BLaER1 treated with 17β-estradiol and CSF1 and Interleukin-3, amounts not matched to agents 10 nM and 100 nM (cell line): ENCODE results near the gene PNCK.
"Not testable (repeated sequence)": the region's sequence is repeated elsewhere in the genome, so short reads cannot be mapped to it uniquely, and the experiment has no call there.

ENCODE experiments used
- H3K27ac ChIP-seq, 11 experiments: shearing (Covaris generic); formaldehyde crosslinking; 2 replicates each; pipeline ENCODE4 v1.8.1; 2022
- H3K27me3 ChIP-seq, 11 experiments: shearing (Covaris generic); formaldehyde crosslinking; 2 replicates each; pipeline ENCODE4 v1.8.1; 2022
- H3K36me3 ChIP-seq, 11 experiments: shearing (Covaris generic); formaldehyde crosslinking; 2 replicates each; pipeline ENCODE4 v1.8.1; 2022
- H3K4me1 ChIP-seq, 10 experiments: shearing (Covaris generic); formaldehyde crosslinking; 2 replicates each; pipeline ENCODE4 v1.8.1; 2022
- H3K4me2 ChIP-seq, 11 experiments: shearing (Covaris generic); formaldehyde crosslinking; 2 replicates each; pipeline ENCODE4 v1.8.1; 2022
- H3K4me3 ChIP-seq, 10 experiments: shearing (Covaris generic); formaldehyde crosslinking; 2 replicates each; pipeline ENCODE4 v1.8.1; 2022
- H3K9ac ChIP-seq, 11 experiments: shearing (Covaris generic); formaldehyde crosslinking; 2 replicates each; pipeline ENCODE4 v1.8.1; 2022
- H3K9me3 ChIP-seq, 11 experiments: shearing (Covaris generic); formaldehyde crosslinking; replicated peaks in 1 of 11; 2 replicates each; pipeline ENCODE4 v1.8.1; 2022
- H4K20me1 ChIP-seq, 11 experiments: shearing (Covaris generic); formaldehyde crosslinking; 2 replicates each; pipeline ENCODE4 v1.8.1; 2022
- Cebpa-rat ChIP-seq, 11 experiments: shearing (Covaris generic); IDR thresholded peaks; 2 replicates each; pipeline ENCODE4 v1.8.1; 2022

PNCK gene

DNA sequence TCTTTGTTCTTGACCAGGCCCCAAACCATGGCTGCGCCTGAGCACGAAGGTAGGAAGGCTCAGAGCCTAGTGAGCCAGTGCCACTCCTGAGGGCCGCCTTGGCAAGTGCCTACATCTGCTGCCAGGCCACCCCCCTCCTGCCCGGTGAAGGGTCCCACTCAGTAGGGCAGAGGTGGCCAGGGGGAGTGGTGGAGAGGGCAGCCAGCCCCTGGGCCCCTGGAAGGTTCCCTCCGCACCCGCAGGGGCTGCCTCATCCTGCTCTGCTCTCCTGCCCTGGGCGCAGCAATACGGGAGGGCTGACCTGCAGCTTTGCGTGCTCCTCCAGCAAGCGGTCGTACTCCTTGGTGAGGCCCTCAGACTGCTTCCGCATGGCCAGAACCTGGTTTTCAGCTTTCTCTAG is 28.1 kb upstream of the PNCK start:
- Histone ChIP-seq H3K9me3 (no peaks in the 10 kb centered on the region), H3K36me3 (peaks cover 28 to 82% (median 48%) of the 10 kb centered on the region in 11 experiments), H3K4me2 (peak overlapping the region in 5 of 11 experiments; percentile 10 to 62 (median 28); a peak in 5 of 22 replicates), H3K27me3 (peaks cover 86 to 99% (median 98%) of the 10 kb centered on the region in 11 experiments), H3K4me1 (peaks cover 15 to 28% (median 20%) of the 10 kb centered on the region in 10 experiments), H4K20me1 (peaks cover 56 to 99% (median 96%) of the 10 kb centered on the region in 11 experiments; a peak in 21 of 22 replicates), H3K9ac (0 out of 22 replicates have a peak overlapping the region, but pooled peaks of 1 of the 11 experiments have one; percentile 16), H3K27ac (no peak overlapping the region), H3K4me3 (no peak overlapping the region)
- TF ChIP-seq Cebpa-rat (IDR thresholded peaks at IDR 0.05): no peak

DNA sequence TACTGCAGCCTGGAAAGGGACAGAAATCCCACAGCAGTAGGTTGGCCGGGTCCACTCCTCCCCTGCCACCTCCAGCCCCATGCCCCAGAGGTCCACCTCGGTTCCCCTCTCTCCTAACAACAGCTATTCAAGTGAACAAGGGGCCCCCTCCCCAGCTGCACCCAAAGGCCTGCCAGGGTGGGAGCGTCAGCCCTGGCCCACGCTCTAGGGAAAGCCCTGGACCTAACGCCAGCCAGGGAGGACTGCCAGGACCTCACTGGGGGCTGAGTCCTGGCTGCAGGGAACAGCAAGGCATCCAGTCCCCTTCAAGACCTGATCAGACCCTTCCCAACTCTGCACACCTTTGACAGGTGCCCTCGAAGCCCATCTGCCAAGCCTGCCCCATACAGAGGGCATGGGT is 27.4 kb upstream of the PNCK start:
- H3K4me3 ChIP-seq: no peak overlapping the region
- H3K4me1 ChIP-seq: peaks cover 15 to 28% (median 20%) of the 10 kb centered on the region in 10 experiments
- H3K9me3 ChIP-seq: no peaks in the 10 kb centered on the region
- H3K27ac ChIP-seq: no peak overlapping the region; a peak in 1 of 22 replicates
- peaks cover 28 to 90% (median 48%) of the 10 kb centered on the region in 11 experiments for H3K36me3 ChIP-seq
- no peak for TF ChIP-seq Cebpa-rat (IDR thresholded peaks at IDR 0.05)
- peaks cover 53 to 99% (median 94%) of the 10 kb centered on the region in 11 experiments; a peak in 21 of 22 replicates for H4K20me1 ChIP-seq
- peak overlapping the region in 4 of 11 experiments; percentile 13 to 52 (median 24); a peak in 3 of 22 replicates for H3K9ac ChIP-seq
- peak overlapping the region in 9 of 11 experiments; percentile 26 to 62 (median 41); a peak in 16 of 22 replicates for H3K4me2 ChIP-seq
- peaks cover 82 to 99% (median 95%) of the 10 kb centered on the region in 11 experiments for H3K27me3 ChIP-seq

DNA sequence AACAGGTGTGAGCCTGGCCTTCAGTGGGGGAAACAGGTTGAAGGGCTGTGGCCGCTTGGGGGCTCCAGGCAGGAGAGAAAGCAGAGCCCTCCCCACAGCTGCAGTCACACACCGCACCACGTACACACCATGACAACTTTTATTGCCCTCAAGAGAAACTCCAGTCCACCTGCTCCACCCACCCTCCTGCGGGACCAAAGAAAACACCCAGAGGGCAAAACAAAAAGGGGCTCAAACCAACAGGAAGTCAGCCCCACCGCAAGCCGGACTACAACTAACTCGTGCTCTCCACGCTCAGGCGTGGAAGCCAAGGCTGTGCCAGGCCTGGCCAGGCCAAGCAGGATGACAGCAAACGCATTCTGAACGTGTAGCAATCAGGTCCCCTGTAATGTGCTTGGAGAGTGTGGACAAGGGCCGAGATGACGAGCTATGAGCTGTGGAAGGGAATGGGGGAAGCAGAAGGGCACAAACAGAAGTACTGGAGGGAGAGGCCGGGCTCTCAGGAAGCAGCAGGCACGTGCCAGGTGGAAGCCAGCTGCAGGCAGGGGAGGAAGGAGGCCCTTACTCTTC is 26.8 kb upstream of the PNCK start:
- Histone ChIP-seq H3K4me3 (no peak overlapping the region), H3K27me3 (peaks cover 81 to 99% (median 91%) of the 10 kb centered on the region in 11 experiments), H3K4me2 (peak overlapping the region in 7 of 11 experiments; percentile 28 to 62 (median 46); a peak in 14 of 22 replicates), H3K36me3 (peaks cover 28 to 86% (median 47%) of the 10 kb centered on the region in 11 experiments), H3K9ac (peak overlapping the region in 3 of 11 experiments; percentile 13 to 31 (median 16); a peak in 2 of 22 replicates), H4K20me1 (peaks cover 48 to 99% (median 91%) of the 10 kb centered on the region in 11 experiments; a peak in 21 of 22 replicates), H3K27ac (no peak overlapping the region), H3K9me3 (no peaks in the 10 kb centered on the region), H3K4me1 (peaks cover 15 to 24% (median 20%) of the 10 kb centered on the region in 10 experiments)
- TF ChIP-seq Cebpa-rat (IDR thresholded peaks at IDR 0.05): no peak

DNA sequence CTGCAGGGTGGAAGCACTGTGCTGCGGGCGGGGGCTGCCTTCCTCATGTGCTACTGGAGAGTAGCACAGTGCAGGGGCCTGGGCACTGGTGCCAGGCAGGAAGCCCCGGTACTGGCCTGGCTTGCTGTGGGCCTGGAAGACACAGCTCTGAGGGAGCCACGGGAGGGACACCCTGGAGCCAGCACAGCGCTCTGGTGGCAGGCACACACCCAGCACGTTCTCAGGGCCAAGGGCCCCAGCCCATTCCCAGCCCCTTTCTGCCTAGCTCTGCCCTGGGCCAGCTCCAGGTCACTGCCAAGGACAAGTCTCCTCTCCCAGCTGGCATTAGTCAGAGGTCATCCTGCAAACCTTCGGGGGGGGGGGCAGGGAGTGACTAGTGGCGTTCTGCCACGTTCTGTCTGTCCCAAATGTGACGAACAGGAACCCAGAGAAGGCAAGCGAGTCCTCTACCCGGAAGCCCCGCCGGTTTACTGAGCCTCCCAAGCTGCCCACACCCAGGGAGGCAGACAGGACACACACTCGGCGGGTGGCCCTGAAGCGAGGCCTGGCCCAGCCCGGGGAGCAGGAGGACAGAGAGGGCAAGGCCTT is 26.3 kb upstream of the PNCK start:
- H3K9me3 ChIP-seq, H3K4me3 ChIP-seq, H3K27ac ChIP-seq: not testable (repeated sequence)
- peaks cover 15 to 24% (median 18%) of the 10 kb centered on the region in 10 experiments for H3K4me1 ChIP-seq
- H3K36me3 ChIP-seq: peaks cover 24 to 80% (median 41%) of the 10 kb centered on the region in 11 experiments
- H3K4me2 ChIP-seq: peak overlapping the region in 4 of 11 experiments; percentile 46 to 62 (median 54); a peak in 4 of 22 replicates
- peaks cover 75 to 97% (median 86%) of the 10 kb centered on the region in 11 experiments for H3K27me3 ChIP-seq
- H3K9ac ChIP-seq: peak overlapping the region in 1 of 11 experiments; percentile 13; a peak in 1 of 22 replicates
- H4K20me1 ChIP-seq: peaks cover 43 to 94% (median 87%) of the 10 kb centered on the region in 11 experiments; a peak in 21 of 22 replicates

DNA sequence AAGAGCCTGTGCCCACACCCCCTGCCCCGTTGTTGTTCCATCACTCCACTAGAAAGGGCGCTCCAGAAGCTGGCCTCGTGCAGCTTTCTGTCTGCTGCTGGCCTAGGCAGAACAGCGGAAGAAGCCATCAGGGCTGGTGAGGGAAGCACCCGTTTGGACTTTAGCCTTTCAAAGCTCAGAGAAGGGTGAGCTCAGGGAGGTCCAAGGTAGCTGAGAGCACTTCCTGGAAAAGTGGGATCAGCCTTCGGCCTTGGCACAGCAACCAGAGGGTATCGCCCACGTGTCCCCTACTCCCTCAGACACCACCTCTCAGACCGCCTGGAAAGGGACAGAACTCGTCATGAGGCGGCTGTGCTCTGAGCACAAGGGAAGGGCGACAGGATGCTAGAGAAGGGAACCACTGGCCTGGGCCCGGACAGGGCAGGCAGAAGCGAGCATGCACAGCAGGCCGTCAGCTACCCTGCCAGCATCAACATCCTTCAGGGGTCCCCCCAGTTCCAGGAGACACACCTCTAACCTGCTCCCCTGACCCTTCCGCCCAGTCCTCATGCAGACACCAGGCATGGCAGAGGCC is 25.7 kb upstream of the PNCK start:
- H3K9ac ChIP-seq, H3K4me3 ChIP-seq, H3K4me2 ChIP-seq, H3K27ac ChIP-seq, H3K9me3 ChIP-seq: not testable (repeated sequence)
- Histone ChIP-seq H3K4me1 (peaks cover 15 to 24% (median 18%) of the 10 kb centered on the region in 10 experiments), H3K27me3 (peaks cover 69 to 92% (median 81%) of the 10 kb centered on the region in 11 experiments), H4K20me1 (peaks cover 38 to 88% (median 81%) of the 10 kb centered on the region in 11 experiments; a peak in 21 of 22 replicates), H3K36me3 (peaks cover 22 to 74% (median 41%) of the 10 kb centered on the region in 11 experiments)

DNA sequence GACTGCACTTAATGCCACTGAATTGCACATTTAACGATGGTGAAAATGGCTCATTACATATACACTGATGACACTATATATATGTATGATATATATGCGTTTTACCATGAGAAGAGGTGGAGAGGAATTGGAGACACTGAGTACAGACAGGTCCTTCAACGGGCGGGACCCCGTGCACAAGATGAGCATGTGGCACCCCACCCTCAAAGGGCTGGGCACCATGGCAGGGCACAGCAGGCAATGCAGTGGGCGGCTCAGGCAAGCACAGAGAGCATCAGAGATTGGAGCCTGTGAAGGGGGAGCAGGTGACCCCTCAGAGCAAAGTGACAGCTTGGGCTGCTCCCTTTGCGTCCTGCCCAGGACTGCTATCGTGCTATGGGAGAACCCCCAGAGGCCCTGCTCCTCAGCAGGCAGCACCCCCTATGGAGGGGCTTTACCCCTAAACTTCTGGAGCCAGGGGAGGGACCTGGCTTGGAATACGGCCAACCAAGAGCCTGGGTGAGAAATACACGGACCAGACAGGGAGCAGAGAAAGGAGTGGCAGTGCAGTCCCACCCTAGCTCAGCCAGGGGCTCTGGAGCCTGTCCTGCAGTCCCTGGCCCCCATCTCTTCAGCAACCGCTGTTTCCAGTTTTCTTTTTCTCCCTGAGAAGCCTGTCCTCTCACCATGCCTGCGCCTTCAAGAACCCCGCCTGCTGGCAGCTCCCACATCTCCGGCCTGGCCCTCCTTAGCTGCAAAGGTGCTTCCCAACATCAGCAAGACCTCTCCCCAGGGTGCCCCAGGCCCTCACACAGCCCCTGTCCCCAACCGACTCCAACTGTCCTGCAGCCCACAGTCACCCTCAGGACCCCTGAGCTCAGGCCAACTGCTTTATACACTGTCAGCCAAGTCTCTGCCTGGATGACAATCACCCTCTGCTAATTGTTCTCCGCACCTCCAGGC is 24.6 kb upstream of the PNCK start:
- H3K9me3 ChIP-seq: no peaks in the 10 kb centered on the region
- no peak overlapping the region for H3K27ac ChIP-seq

DNA sequence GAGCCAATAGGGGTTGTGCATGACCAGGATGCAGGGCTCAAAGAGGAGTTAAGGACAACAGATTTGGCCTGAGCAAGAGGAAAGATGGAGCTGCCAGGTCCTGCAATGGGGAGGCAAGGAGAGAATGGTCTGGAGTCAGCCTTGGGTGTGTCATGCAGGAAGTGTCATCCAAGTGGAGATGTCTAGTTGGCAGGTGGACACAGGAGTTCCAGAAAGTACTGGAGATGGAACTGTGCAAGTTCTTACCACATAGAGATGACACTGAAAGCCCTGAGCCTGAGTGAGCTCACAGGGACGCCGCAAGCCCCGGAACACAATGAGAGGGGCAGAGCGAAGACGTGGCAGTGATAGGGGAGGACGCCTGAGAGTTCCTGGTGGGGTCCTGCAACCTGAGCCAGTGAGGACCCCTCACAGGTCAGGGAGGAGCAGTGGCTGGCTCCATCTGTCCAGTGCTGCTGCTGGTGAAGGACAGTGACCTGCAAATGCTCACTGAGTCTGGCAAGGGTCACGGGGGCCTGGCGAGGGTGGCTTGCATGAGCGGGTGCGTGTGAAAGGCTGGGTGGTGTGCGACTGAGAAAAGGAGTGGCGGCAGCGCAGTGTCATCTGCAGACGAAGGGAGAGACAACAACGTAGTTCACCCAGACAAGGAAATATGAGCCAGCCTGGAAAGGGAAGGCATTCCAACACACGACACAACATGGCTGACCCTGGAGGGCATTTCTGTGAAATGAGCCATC is 23.5 kb upstream of the PNCK start:
- H3K4me1 ChIP-seq: peaks cover 16 to 29% (median 26%) of the 10 kb centered on the region in 10 experiments
- H3K27me3 ChIP-seq: peaks cover 48 to 84% (median 60%) of the 10 kb centered on the region in 11 experiments
- H3K4me3 ChIP-seq, H3K27ac ChIP-seq, H3K9ac ChIP-seq, H3K4me2 ChIP-seq, H3K9me3 ChIP-seq: not testable (repeated sequence)
- H4K20me1 ChIP-seq: peaks cover 29 to 87% (median 73%) of the 10 kb centered on the region in 11 experiments; a peak in 21 of 22 replicates
- H3K36me3 ChIP-seq: peaks cover 11 to 53% (median 25%) of the 10 kb centered on the region in 11 experiments; a peak in 20 of 22 replicates

More for the DNA sequence above, 24.6 kb upstream of the PNCK start:
- H3K36me3 ChIP-seq: peaks cover 13 to 63% (median 31%) of the 10 kb centered on the region in 11 experiments; a peak in 21 of 22 replicates
- peaks cover 58 to 85% (median 70%) of the 10 kb centered on the region in 11 experiments for H3K27me3 ChIP-seq
- no peak overlapping the region for H3K4me3 ChIP-seq
- peaks cover 29 to 87% (median 74%) of the 10 kb centered on the region in 11 experiments; a peak in 21 of 22 replicates for H4K20me1 ChIP-seq
- no peak overlapping the region for H3K4me2 ChIP-seq
- no peak overlapping the region for H3K9ac ChIP-seq
- TF ChIP-seq Cebpa-rat (IDR thresholded peaks at IDR 0.05): no peak
- H3K4me1 ChIP-seq: peaks cover 15 to 24% (median 18%) of the 10 kb centered on the region in 10 experiments

DNA sequence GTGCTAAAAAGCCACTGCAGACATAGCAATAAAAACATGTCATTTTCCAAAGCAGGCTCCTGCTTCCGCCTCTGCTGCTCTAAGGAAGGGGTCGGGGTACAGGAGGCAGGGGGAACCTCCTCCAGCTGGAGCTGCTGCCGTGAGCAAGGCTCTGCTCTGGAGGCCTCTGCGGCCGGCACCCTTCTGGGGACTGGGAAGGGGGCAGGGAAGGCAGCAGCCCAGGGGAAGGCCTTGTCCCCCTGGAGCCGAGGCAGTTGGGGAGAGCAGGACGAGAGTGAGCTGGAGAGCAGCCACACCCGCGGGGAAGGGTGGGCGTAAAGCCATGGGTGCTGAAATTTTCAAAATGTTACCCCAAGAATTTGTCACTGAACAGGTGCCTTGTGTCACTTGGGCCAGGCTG is 22.9 kb upstream of the PNCK start:
- H3K27ac ChIP-seq, H3K9me3 ChIP-seq, H3K4me3 ChIP-seq, H3K4me2 ChIP-seq, H3K9ac ChIP-seq: not testable (repeated sequence)
- peaks cover 42 to 77% (median 54%) of the 10 kb centered on the region in 11 experiments for H3K27me3 ChIP-seq
- peaks cover 26 to 87% (median 70%) of the 10 kb centered on the region in 11 experiments; a peak in 21 of 22 replicates for H4K20me1 ChIP-seq
- H3K4me1 ChIP-seq: peaks cover 9 to 29% (median 24%) of the 10 kb centered on the region in 10 experiments
- peaks cover 5 to 46% (median 22%) of the 10 kb centered on the region in 11 experiments; a peak in 17 of 22 replicates for H3K36me3 ChIP-seq
